Endothelial cell of umbilical vein (primary cell): ENCODE measurements around the gene AKAP11. TPM values are rescaled to one million over a fixed set of nuclear protein-coding genes. Genes with fewer than 3 reads are reported as not detected.

ENCODE experiments used
- BruUV-seq: library from RNA; stranded (reverse); fragments of 400-500 nt; replicated peaks from 2 replicates; lab custom pipeline; 2021; lab: Mats Ljungman, UMichigan
- CTCF ChIA-PET: fragments of 300-600, 350-600 bp; sonication (Branson Sonifier 250); formaldehyde crosslinking; loops from one replicate; lab custom pipeline; 2021; ENCODE audit warnings: antibody characterized with exemption, inconsistent platforms; lab: Charles Lee
- POLR2A ChIA-PET: fragments of 300-600, 350-600 bp; sonication (Branson Sonifier 250); formaldehyde crosslinking; loops from one replicate; lab custom pipeline; 2021; ENCODE audit warnings: antibody characterized with exemption, inconsistent platforms; lab: Charles Lee
- DNase-seq: peaks from one replicate; pipeline ENCODE4 v3.0.0-alpha.2; 2011; ENCODE audit warnings: low read depth, low spot score
- FAIRE-seq: peaks from 2 replicates; lab custom pipeline; 2011; peaks lifted over from hg19 to GRCh38; lab: Jason Lieb, UNC
- H2AFZ ChIP-seq: 2 replicates; pipeline ENCODE4 v1.6.0; 2012; ENCODE audit warnings: low read depth, low read length, control low read depth, inconsistent platforms
- H3K27ac ChIP-seq: 2 replicates; pipeline ENCODE4 v1.5.1; 2011; ENCODE audit warnings: low read depth, mild to moderate bottlenecking, control low read depth, low read length, moderate library complexity; ENCODE audit not compliant: insufficient read depth
- H3K27me3 ChIP-seq, 2 experiments: 2 replicates each; pipeline versions ENCODE4 v1.6.0 to v1.6.1; 2011; ENCODE audit warnings: low read length in 2 of 2, mixed read lengths in 1 of 2; ENCODE audit not compliant: control insufficient read depth in 2 of 2, insufficient read depth in 2 of 2
- H3K36me3 ChIP-seq, 2 experiments: 2 replicates in 1 of 2; 3 replicates in 1 of 2; pipeline ENCODE4 v1.5.1; 2011; ENCODE audit warnings: low read length in 2 of 2, mild to moderate bottlenecking in 1 of 2, moderate library complexity in 1 of 2; ENCODE audit not compliant: control insufficient read depth in 2 of 2, insufficient read depth in 2 of 2; ENCODE audit errors: extremely low read depth in 1 of 2
- H3K4me1 ChIP-seq: 3 replicates; pipeline ENCODE4 v1.5.1; 2011; ENCODE audit warnings: mild to moderate bottlenecking, low read length; ENCODE audit not compliant: control insufficient read depth, insufficient read depth; ENCODE audit errors: extremely low read depth
- H3K4me2 ChIP-seq: 2 replicates; pipeline ENCODE4 v1.6.1; 2011; ENCODE audit warnings: low read length, control low read depth, mixed read lengths; ENCODE audit not compliant: insufficient read depth
- H3K4me3 ChIP-seq, 3 experiments: fragments of 200-600 bp in 1 of 3; sonication (generic), shearing (Covaris generic) in 1 of 3; replicated peaks in 1 of 3; 2 replicates each; pipeline ENCODE4 v1.5.1; 2011 to 2016; ENCODE audit warnings: control low read depth in 3 of 3, low read length in 3 of 3, mild to moderate bottlenecking in 2 of 3, inconsistent platforms in 1 of 3, low read depth in 1 of 3, moderate library complexity in 1 of 3; ENCODE audit not compliant: insufficient read depth in 1 of 3
- H3K79me2 ChIP-seq: 2 replicates; pipeline ENCODE4 v1.6.0; 2012; ENCODE audit warnings: low read length, inconsistent platforms; ENCODE audit not compliant: control insufficient read depth, insufficient read depth
- H3K9ac ChIP-seq: replicated peaks from 2 replicates; pipeline ENCODE3; 2011; ENCODE audit warnings: low read length, control low read depth; ENCODE audit not compliant: insufficient read depth; ENCODE audit errors: extremely low read depth
- H3K9me1 ChIP-seq: replicated peaks from 3 replicates; pipeline ENCODE4 v1.6.0; 2011; ENCODE audit warnings: mild to moderate bottlenecking, low read length; ENCODE audit not compliant: control insufficient read depth, insufficient read depth; ENCODE audit errors: extremely low read depth
- H3K9me3 ChIP-seq: replicated peaks from 2 replicates; pipeline ENCODE4 v1.5.1; 2012; ENCODE audit warnings: low read length, inconsistent platforms; ENCODE audit not compliant: control insufficient read depth, insufficient read depth
- H4K20me1 ChIP-seq: replicated peaks from 2 replicates; pipeline ENCODE3; 2011; ENCODE audit warnings: mild to moderate bottlenecking, low read length; ENCODE audit not compliant: control insufficient read depth, insufficient read depth; ENCODE audit errors: extremely low read depth
- CTCF ChIP-seq, 2 donors: IDR thresholded peaks; 1 replicate in 1 of 2; 2 replicates in 1 of 2; pipeline ENCODE4 v1.5.1; 2011; ENCODE audit warnings: low read length in 2 of 2, mild to moderate bottlenecking in 2 of 2, moderate library complexity in 2 of 2, control low read depth in 1 of 2, inconsistent platforms in 1 of 2, low read depth in 1 of 2; ENCODE audit not compliant: insufficient read depth in 1 of 2; ENCODE audit errors: extremely low read depth in 1 of 2
- EZH2 ChIP-seq: IDR thresholded peaks from 2 replicates; pipeline ENCODE4 v1.6.1; 2012; ENCODE audit warnings: borderline replicate concordance, low read depth, mild to moderate bottlenecking, moderate library complexity, low read length, inconsistent platforms; ENCODE audit not compliant: severe bottlenecking
- FOS ChIP-seq: IDR thresholded peaks from 2 replicates; pipeline ENCODE4 v1.6.1; 2011; ENCODE audit warnings: mild to moderate bottlenecking, low read length, moderate library complexity, borderline replicate concordance; ENCODE audit not compliant: insufficient read depth
- GATA2 ChIP-seq: IDR thresholded peaks from 2 replicates; pipeline ENCODE4 v1.7.0; 2011; ENCODE audit warnings: low read depth, mild to moderate bottlenecking, moderate library complexity, mixed read lengths, low read length; ENCODE audit not compliant: insufficient read length, insufficient read depth
- JUN ChIP-seq: IDR thresholded peaks from 2 replicates; pipeline ENCODE4 v1.6.1; 2011; ENCODE audit warnings: borderline replicate concordance, low read depth; ENCODE audit not compliant: insufficient read length, insufficient read depth
- MAX ChIP-seq: IDR thresholded peaks from 2 replicates; pipeline ENCODE4 v1.6.1; 2011; ENCODE audit not compliant: insufficient read depth, insufficient read length
- MYC ChIP-seq: IDR thresholded peaks from one replicate; pipeline ENCODE4 v1.6.1; 2011; ENCODE audit warnings: mild to moderate bottlenecking, low read depth, low read length
- POLR2A ChIP-seq: IDR thresholded peaks from 2 replicates; pipeline ENCODE4 v1.6.1; 2012; ENCODE audit warnings: low read depth, mild to moderate bottlenecking, control low read depth, low read length
- POLR2AphosphoS5 ChIP-seq: IDR thresholded peaks from 2 replicates; pipeline ENCODE4 v1.6.1; 2012; ENCODE audit warnings: low read depth, mild to moderate bottlenecking, control low read depth, low read length, moderate library complexity; ENCODE audit not compliant: insufficient read depth
- dilution Hi-C: fragments of 300-500 bp; cut with MboI; formaldehyde crosslinking; loops from one replicate; pipeline ENCODE4 v1.15.0; 2019; ENCODE audit warnings: low sequenced_read_pairs; ENCODE audit not compliant: extremely low pct_ligation_motif_present
- intact Hi-C: fragments of 100-400 bp; cut with micrococcal nuclease; formaldehyde crosslinking; loops from one replicate; pipeline ENCODE4 v1.10.0; 2022
- polyA plus RNA-seq, 4 experiments: library from polyadenylated mRNA; depleted of rRNA in 3 of 4; stranded (reverse) in 3 of 4; unstranded in 1 of 4; fragments of >200 nt; gene quantifications; 2 replicates each; pipeline versions ENCODE4 v1.2.1 to v1.2.3, GENCODE V29; 2011 to 2012; ENCODE audit warnings: missing spikeins in 1 of 4
- total RNA-seq: library from RNA; stranded (reverse); gene quantifications from 2 replicates; pipeline ENCODE4 v1.2.3, GENCODE V29; 2021

AKAP11 gene
- total and polyA plus RNA-seq, 2 donors (not counting 3 experiments of a cell fraction or from before 2014, with no cell fraction given) = 4.9 to 20.2 TPM

- FAIRE-seq = no peak
- no peak for TF ChIP-seq GATA2
- no peak overlapping the region for H3K27ac ChIP-seq
- intact Hi-C loops (no loop called here), dilution Hi-C loops (no loop called here)
- H3K9me1 ChIP-seq = no peaks in the 10 kb centered on the region
- no peak overlapping the region for H3K4me2 ChIP-seq
- H3K9me3 ChIP-seq = no peaks in the 10 kb centered on the region
- no peaks in the 10 kb centered on the region for H3K27me3 ChIP-seq
- H3K79me2 ChIP-seq = peaks cover 33% of the 10 kb centered on the region
- no TSS peak for BruUV-seq
- POLR2A ChIA-PET = no interaction called here
- no peak for DNase-seq
- H2AFZ ChIP-seq = no peak overlapping the region
- no peak overlapping the region for H3K4me3 ChIP-seq
- peaks cover 2 to 5% of the 10 kb centered on the region in 2 experiments for H3K36me3 ChIP-seq
- H3K4me1 ChIP-seq = peaks cover 6% of the 10 kb centered on the region
- no peak overlapping the region for H3K9ac ChIP-seq
- CTCF ChIA-PET = no interaction called here
- no peaks in the 10 kb centered on the region for H4K20me1 ChIP-seq
Measured at GRCh38 chr13:42284068-42284467, 12.1 kb downstream of the AKAP11 start.

- no peaks in the 10 kb centered on the region for H3K9me1 ChIP-seq
- H3K4me3 ChIP-seq = no peak overlapping the region
- no TSS peak for BruUV-seq
- H3K27me3 ChIP-seq = no peaks in the 10 kb centered on the region
- H3K9me3 ChIP-seq = no peaks in the 10 kb centered on the region
- no peak overlapping the region for H3K27ac ChIP-seq
- peaks cover 6% of the 10 kb centered on the region for H3K4me1 ChIP-seq
- DNase-seq (no peak), FAIRE-seq (no peak)
- ChIA-PET CTCF (interaction anchor here (0.6 kb wide), 1 partner anchor 16 kb away, joined by 3 read pairs; no protein-coding TSS in a partner anchor), POLR2A (no interaction called here)
- no peak overlapping the region for H3K4me2 ChIP-seq
- H4K20me1 ChIP-seq = no peaks in the 10 kb centered on the region
- intact Hi-C loops (no loop called here), dilution Hi-C loops (no loop called here)
- no peak overlapping the region for H2AFZ ChIP-seq
- H3K79me2 ChIP-seq = no peaks in the 10 kb centered on the region
- no peak overlapping the region for H3K9ac ChIP-seq
- TF ChIP-seq JUN (no peak), EZH2 (no peak), GATA2 (no peak), POLR2A (no peak), POLR2AphosphoS5 (no peak), MAX (no peak), MYC (no peak), CTCF (IDR thresholded peaks at IDR 0.05; ENCODE audit: extremely low read depth in 1 of 2, insufficient read depth in 1 of 2, low read depth in 1 of 2, low read length in 2 of 2) (no peak), FOS (no peak)
- peaks cover 12 to 18% of the 10 kb centered on the region in 2 experiments for H3K36me3 ChIP-seq
Measured at GRCh38 chr13:42298392-42298791, 26.4 kb downstream of the AKAP11 start.
